CD4-positive, CD25-positive, alpha-beta regulatory T cell (primary cell): ENCODE measurements around the gene FAM229B. TPM values are rescaled to one million over a fixed set of nuclear protein-coding genes. Genes with fewer than 3 reads are reported as not detected.
"Not testable (repeated sequence)": the region's sequence is repeated elsewhere in the genome, so short reads cannot be mapped to it uniquely, and the experiment has no call there.

Source experiments
- ATAC-seq, 2 donors: fragments of 150-1000 bp; cut with Tn5 transposase; one replicate each; pipeline ENCODE4 v1.10.0; 2021; ENCODE audit warnings: low read depth in 2 of 2, moderate number of reproducible peaks in 2 of 2, moderate library complexity in 1 of 2
- DNase-seq, 3 donors: peaks; one replicate each; pipeline versions ENCODE4 v3.0.0 to v3.0.0-alpha.2; 2012 to 2022; ENCODE audit warnings: mixed read lengths in 1 of 3
- H3K27ac ChIP-seq: one replicate; pipeline ENCODE4 v1.7.0; 2013; ENCODE audit warnings: mild to moderate bottlenecking, low read length; ENCODE audit not compliant: insufficient read depth, poor library complexity, severe bottlenecking
- H3K27me3 ChIP-seq: one replicate; pipeline ENCODE4 v1.7.0; 2013; ENCODE audit warnings: low read length; ENCODE audit not compliant: control insufficient read depth, insufficient read depth
- H3K36me3 ChIP-seq: one replicate; pipeline ENCODE4 v1.7.0; 2013; ENCODE audit warnings: mild to moderate bottlenecking, low read length, moderate library complexity; ENCODE audit not compliant: control insufficient read depth, insufficient read depth
- H3K4me1 ChIP-seq: 2 replicates; pipeline ENCODE4 v1.7.0; 2013; ENCODE audit warnings: mild to moderate bottlenecking, low read length; ENCODE audit not compliant: insufficient read depth, control insufficient read depth, poor library complexity, severe bottlenecking
- H3K4me3 ChIP-seq: one replicate; pipeline ENCODE4 v1.7.0; 2013; ENCODE audit warnings: low read depth, mild to moderate bottlenecking, low read length, moderate library complexity
- H3K9me3 ChIP-seq, 2 experiments: 1 replicate in 1 of 2; 2 replicates in 1 of 2; pipeline ENCODE4 v1.7.0; 2013; ENCODE audit warnings: low read length in 2 of 2, mild to moderate bottlenecking in 1 of 2, moderate library complexity in 1 of 2; ENCODE audit not compliant: control insufficient read depth in 2 of 2
- H3K27ac Mint-ChIP-seq, 3 donors: one replicate each; pipeline ENCODE4 v1.8.0; 2020 to 2022; ENCODE audit warnings: mild to moderate bottlenecking in 3 of 3, mixed read lengths in 3 of 3, moderate library complexity in 2 of 3
- H3K27me3 Mint-ChIP-seq: one replicate; pipeline ENCODE4 v1.8.0; 2022; ENCODE audit warnings: mild to moderate bottlenecking, mixed read lengths
- H3K36me3 Mint-ChIP-seq: one replicate; pipeline ENCODE4 v1.8.0; 2020; ENCODE audit warnings: mixed read lengths
- H3K4me1 Mint-ChIP-seq, 4 donors: one replicate each; pipeline ENCODE4 v1.8.0; 2020 to 2022; ENCODE audit warnings: mixed read lengths in 4 of 4, mild to moderate bottlenecking in 1 of 4
- H3K4me3 Mint-ChIP-seq, 4 donors: one replicate each; pipeline ENCODE4 v1.8.0; 2020 to 2022; ENCODE audit warnings: mild to moderate bottlenecking in 4 of 4, mixed read lengths in 4 of 4, moderate library complexity in 3 of 4
- H3K9me3 Mint-ChIP-seq, 7 donors: one replicate each; pipeline ENCODE4 v1.8.0; 2020 to 2022; ENCODE audit warnings: mixed read lengths in 7 of 7, mild to moderate bottlenecking in 3 of 7, moderate library complexity in 2 of 7
- polyA plus RNA-seq, 4 donors: library from polyadenylated mRNA; unstranded; fragments of 300-500 nt; fragmentation: Illumina TruSeq; gene quantifications; one replicate each; pipeline ENCODE4 v1.2.3, GENCODE V29; 2021
- total RNA-seq: library from RNA; stranded (reverse); gene quantifications from one replicate; pipeline ENCODE4 v1.2.3, GENCODE V29; 2022

FAM229B gene
- total and polyA plus RNA-seq, 5 donors from 2014 or later: 0.49 to 5.2 (median 3.8) TPM

GRCh38 chr6:112066606-112067005, 20.8 kb upstream of the FAM229B start:
- Histone ChIP-seq H3K27ac (no peak overlapping the region), H3K27me3 (no peaks in the 10 kb centered on the region)
- H3K27ac Mint-ChIP-seq: no peak overlapping the region

GRCh38 chr6:112081569-112081968, 5.8 kb upstream of the FAM229B start:
- Mint-ChIP-seq H3K36me3 (peaks cover 21% of the 10 kb centered on the region), H3K27ac (no peak overlapping the region), H3K27me3 (no peaks in the 10 kb centered on the region), H3K4me3 (no peak overlapping the region), H3K9me3 (no peaks in the 10 kb centered on the region), H3K4me1 (peaks cover 4 to 16% (median 11%) of the 10 kb centered on the region in 4 donors)
- DNase-seq (no peak), ATAC-seq (no peak)
- peaks cover 39% of the 10 kb centered on the region for H3K36me3 ChIP-seq
- no peaks in the 10 kb centered on the region for H3K27me3 ChIP-seq
- H3K27ac ChIP-seq: no peak overlapping the region
- peaks cover 7% of the 10 kb centered on the region for H3K4me1 ChIP-seq
- H3K4me3 ChIP-seq: no peak overlapping the region
- H3K9me3 ChIP-seq: no peaks in the 10 kb centered on the region

More at GRCh38 chr6:112066606-112067005, 20.8 kb upstream of the FAM229B start:
- Histone ChIP-seq H3K4me3 (no peak overlapping the region), H3K4me1 (no peaks in the 10 kb centered on the region), H3K9me3 (no peaks in the 10 kb centered on the region), H3K36me3 (peaks cover 14% of the 10 kb centered on the region)
- Mint-ChIP-seq H3K36me3 (peaks cover 4% of the 10 kb centered on the region), H3K9me3 (no peaks in the 10 kb centered on the region), H3K4me3 (no peak overlapping the region), H3K27me3 (peaks cover 15% of the 10 kb centered on the region), H3K4me1 (peaks cover 0 to 5% (median 3%) of the 10 kb centered on the region in 4 donors)
- DNase-seq (no peak), ATAC-seq (no peak)

- Histone ChIP-seq H3K4me3 (peak overlapping the region; percentile 97), H3K36me3 (peaks cover 12% of the 10 kb centered on the region), H3K9me3 (no peaks in the 10 kb centered on the region), H3K27me3 (peaks cover 17% of the 10 kb centered on the region), H3K27ac (no peak overlapping the region), H3K4me1 (peaks cover 16% of the 10 kb centered on the region)
- Mint-ChIP-seq H3K4me3 (peak overlapping the region; percentile 58 to 73 (median 68)), H3K36me3 (peaks cover 16% of the 10 kb centered on the region), H3K9me3 (no peaks in the 10 kb centered on the region), H3K27me3 (peaks cover 20% of the 10 kb centered on the region), H3K27ac (peak overlapping the region in 2 of 3 donors; percentile 1 to 4), H3K4me1 (peaks cover 0 to 16% (median 12%) of the 10 kb centered on the region in 4 donors)
- DNase-seq: no peak
- ATAC-seq: no peak
Measured at GRCh38 chr6:112085286-112086065, 1.9 kb upstream of the FAM229B start.

- ATAC-seq: peak; percentile 1
- DNase-seq: no peak
- H3K4me1 Mint-ChIP-seq: peaks cover 0 to 16% (median 11%) of the 10 kb centered on the region in 4 donors
Measured at GRCh38 chr6:112086744-112087135, 651 bp upstream of the FAM229B start.

GRCh38 chr6:112087916-112088315, 525 bp downstream of the FAM229B start:
- Mint-ChIP-seq H3K4me1 (peaks cover 0 to 14% (median 10%) of the 10 kb centered on the region in 4 donors), H3K36me3 (peaks cover 12% of the 10 kb centered on the region), H3K27ac (no peak overlapping the region), H3K4me3 (no peak overlapping the region), H3K27me3 (peaks cover 45% of the 10 kb centered on the region), H3K9me3 (no peaks in the 10 kb centered on the region)
- no peak for ATAC-seq
- peaks cover 36% of the 10 kb centered on the region for H3K27me3 ChIP-seq
- H3K4me3 ChIP-seq: peak overlapping the region; percentile 97
- no peaks in the 10 kb centered on the region for H3K9me3 ChIP-seq
- H3K27ac ChIP-seq: peak overlapping the region; percentile 87
- peaks cover 2% of the 10 kb centered on the region for H3K36me3 ChIP-seq
- peaks cover 16% of the 10 kb centered on the region for H3K4me1 ChIP-seq
- DNase-seq: no peak

More at GRCh38 chr6:112086744-112087135, 651 bp upstream of the FAM229B start:
- H3K36me3 ChIP-seq: peaks cover 7% of the 10 kb centered on the region
- peaks cover 16% of the 10 kb centered on the region for H3K4me1 ChIP-seq
- Mint-ChIP-seq H3K9me3 (no peaks in the 10 kb centered on the region), H3K36me3 (peaks cover 12% of the 10 kb centered on the region), H3K4me3 (no peak overlapping the region), H3K27me3 (peaks cover 33% of the 10 kb centered on the region), H3K27ac (no peak overlapping the region)
- peak overlapping the region; percentile 87 for H3K27ac ChIP-seq
- H3K9me3 ChIP-seq: no peaks in the 10 kb centered on the region
- H3K4me3 ChIP-seq: peak overlapping the region; percentile 97
- peaks cover 27% of the 10 kb centered on the region for H3K27me3 ChIP-seq

GRCh38 chr6:112096901-112097300, 9.5 kb downstream of the FAM229B start:
- Histone ChIP-seq H3K36me3 (no peaks in the 10 kb centered on the region), H3K4me1 (no peaks in the 10 kb centered on the region), H3K27me3 (peaks cover 18% of the 10 kb centered on the region), H3K27ac (no peak overlapping the region), H3K4me3 (no peak overlapping the region), H3K9me3 (no peaks in the 10 kb centered on the region)
- DNase-seq (no peak), ATAC-seq (no peak)
- Mint-ChIP-seq H3K9me3 (peaks cover 0 to 4% (median 0%) of the 10 kb centered on the region in 7 donors), H3K27ac (no peak overlapping the region), H3K36me3 (peaks cover 9% of the 10 kb centered on the region), H3K4me3 (no peak overlapping the region), H3K27me3 (peaks cover 42% of the 10 kb centered on the region), H3K4me1 (no peaks in the 10 kb centered on the region)

GRCh38 chr6:112100561-112100960, 13.2 kb downstream of the FAM229B start:
- no peak for ATAC-seq

GRCh38 chr6:112106026-112106425, 18.6 kb downstream of the FAM229B start:
- H3K27me3 ChIP-seq: peaks cover 26% of the 10 kb centered on the region
- H3K27ac ChIP-seq: not testable (repeated sequence)

More at GRCh38 chr6:112100561-112100960, 13.2 kb downstream of the FAM229B start:
- DNase-seq: no peak
- no peaks in the 10 kb centered on the region for H3K4me1 ChIP-seq
- Mint-ChIP-seq H3K27me3 (peaks cover 43% of the 10 kb centered on the region), H3K9me3 (peaks cover 0 to 9% (median 5%) of the 10 kb centered on the region in 7 donors), H3K36me3 (peaks cover 12% of the 10 kb centered on the region), H3K4me1 (no peaks in the 10 kb centered on the region), H3K27ac (no peak overlapping the region), H3K4me3 (no peak overlapping the region)
- H3K27ac ChIP-seq: no peak overlapping the region
- peaks cover 16% of the 10 kb centered on the region for H3K27me3 ChIP-seq
- H3K36me3 ChIP-seq: no peaks in the 10 kb centered on the region
- H3K9me3 ChIP-seq: no peaks in the 10 kb centered on the region
- no peak overlapping the region for H3K4me3 ChIP-seq

More at GRCh38 chr6:112106026-112106425, 18.6 kb downstream of the FAM229B start:
- not testable (repeated sequence) for H3K4me1 ChIP-seq, H3K4me3 Mint-ChIP-seq, DNase-seq, H3K27ac Mint-ChIP-seq, H3K4me1 Mint-ChIP-seq, H3K4me3 ChIP-seq, H3K36me3 ChIP-seq, H3K36me3 Mint-ChIP-seq, ATAC-seq, H3K9me3 ChIP-seq
- Mint-ChIP-seq H3K9me3 (peaks cover 0 to 12% (median 5%) of the 10 kb centered on the region in 7 donors), H3K27me3 (peaks cover 38% of the 10 kb centered on the region)
